HG02798 (cell line): ENCODE measurements around the gene GJD4.

ENCODE experiments used
- ATAC-seq: cut with Tn5 transposase; IDR thresholded peaks from one replicate; pipeline ENCODE4 v1.9.1; 2021; ENCODE audit warnings: mild to moderate bottlenecking; ENCODE audit not compliant: unreplicated experiment, poor library complexity

GJD4 gene

GRCh38 chr10:35605191-35605590 is at the start of gene GJD4:
TSS of gene GJD4 (plus strand) at chr10:35605341. CDS start at chr10:35605568, 227 bp downstream.
- no peak for ATAC-seq

GRCh38 chr10:35555962-35556930 is 48.9 kb upstream of the GJD4 start:
- no peak for ATAC-seq

GRCh38 chr10:35558276-35558675 is 46.9 kb upstream of the GJD4 start:
- ATAC-seq: no peak

GRCh38 chr10:35559416-35559815 is 45.7 kb upstream of the GJD4 start:
- no peak for ATAC-seq

- ATAC-seq: no peak
Measured at GRCh38 chr10:35561715-35562114, 43.4 kb upstream of the GJD4 start.

- ATAC-seq: no peak
Measured at GRCh38 chr10:35562427-35562826, 42.7 kb upstream of the GJD4 start.

GRCh38 chr10:35563261-35563891 is 41.8 kb upstream of the GJD4 start:
- ATAC-seq: peak; percentile 75

GRCh38 chr10:35564341-35564968 is 40.7 kb upstream of the GJD4 start:
- peak; percentile 39 for ATAC-seq

- ATAC-seq: no peak
Measured at GRCh38 chr10:35565602-35566081, 39.5 kb upstream of the GJD4 start.

GRCh38 chr10:35567951-35568350 is 37.2 kb upstream of the GJD4 start:
- no peak for ATAC-seq

GRCh38 chr10:35568483-35569015 is 36.6 kb upstream of the GJD4 start:
- ATAC-seq: no peak

- no peak for ATAC-seq
Measured at GRCh38 chr10:35569111-35569707, 35.9 kb upstream of the GJD4 start.

GRCh38 chr10:35569836-35570235 is 35.3 kb upstream of the GJD4 start:
- ATAC-seq: no peak

- no peak for ATAC-seq
Measured at GRCh38 chr10:35570397-35570796, 34.7 kb upstream of the GJD4 start.

GRCh38 chr10:35572583-35572982 is 32.6 kb upstream of the GJD4 start:
- ATAC-seq: no peak

GRCh38 chr10:35573796-35574195 is 31.3 kb upstream of the GJD4 start:
- ATAC-seq: no peak

- ATAC-seq: no peak
Measured at GRCh38 chr10:35574924-35575352, 30.2 kb upstream of the GJD4 start.

GRCh38 chr10:35575640-35576039 is 29.5 kb upstream of the GJD4 start:
- no peak for ATAC-seq

- ATAC-seq: no peak
Measured at GRCh38 chr10:35576730-35577129, 28.4 kb upstream of the GJD4 start.

GRCh38 chr10:35577926-35578617 is 27.1 kb upstream of the GJD4 start:
- ATAC-seq: no peak
